HG02981 (cell line): Measurements from ENCODE around the gene SORCS2.

ENCODE experiments used
- ATAC-seq: cut with Tn5 transposase; IDR thresholded peaks from one replicate; pipeline ENCODE4 v1.9.1; 2021; ENCODE audit warnings: mild to moderate bottlenecking, moderate library complexity; ENCODE audit not compliant: unreplicated experiment

The SORCS2 gene

DNA sequence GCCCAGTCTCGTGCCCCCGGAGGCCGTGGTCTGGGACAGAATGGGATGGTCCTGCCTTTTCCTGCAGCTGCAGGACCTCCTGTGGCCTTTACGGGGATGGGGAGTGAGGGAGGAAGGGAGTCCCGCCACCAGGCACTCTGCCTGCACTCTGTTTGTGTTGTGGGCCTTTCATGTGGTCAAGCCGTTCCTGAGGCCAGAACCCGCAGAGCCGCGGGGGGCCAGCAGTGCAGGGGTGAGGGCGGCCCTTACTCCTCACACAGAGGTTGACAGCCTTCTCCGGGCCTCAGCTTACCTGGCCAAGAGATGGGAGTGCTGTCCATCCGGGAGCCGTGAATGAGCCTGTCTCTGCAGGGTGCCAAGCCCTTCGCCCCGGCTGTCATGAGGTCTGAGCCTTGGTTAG is 516.6 kb downstream of the SORCS2 start:
- ATAC-seq = no peak

DNA sequence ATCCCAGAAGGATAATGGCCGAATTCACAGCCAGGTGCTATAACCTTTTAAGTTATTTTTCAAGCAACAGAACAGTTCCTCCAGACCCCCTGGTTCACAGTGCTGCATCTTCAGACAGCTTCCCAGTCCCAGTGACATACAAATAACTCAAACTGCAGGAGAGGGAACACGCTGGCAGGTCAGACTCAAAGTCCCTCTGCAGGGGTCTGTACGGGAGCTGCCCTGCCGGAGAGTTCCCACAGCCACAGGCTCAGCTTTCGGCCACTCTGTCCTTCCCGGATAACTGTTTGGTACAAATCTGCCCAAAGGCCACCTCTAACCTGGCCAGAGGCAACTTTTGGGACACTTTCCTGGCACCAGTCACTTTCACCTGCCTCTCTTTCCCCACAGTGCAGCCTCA is 517.1 kb downstream of the SORCS2 start:
- ATAC-seq = no peak

DNA sequence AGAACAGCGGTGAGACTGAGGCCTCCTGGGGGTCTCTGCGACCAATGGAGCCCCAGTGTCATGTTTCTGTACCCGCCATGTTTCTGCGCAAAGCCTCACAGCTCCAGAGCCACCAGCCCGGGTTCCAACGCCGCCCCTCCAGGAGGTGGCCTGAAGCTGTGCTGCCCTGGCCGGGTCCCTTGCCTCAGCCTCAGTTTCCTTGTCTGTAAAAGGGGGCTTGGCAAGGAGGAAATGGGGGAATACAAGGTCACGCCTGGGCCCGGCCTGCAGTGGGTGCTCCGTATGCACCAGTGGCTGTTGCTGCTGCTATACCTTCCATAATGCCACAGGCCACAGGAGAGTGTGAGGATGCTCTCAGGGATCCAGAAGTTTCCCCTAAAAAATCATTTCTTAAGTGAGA is 517.8 kb downstream of the SORCS2 start:
- no peak for ATAC-seq

DNA sequence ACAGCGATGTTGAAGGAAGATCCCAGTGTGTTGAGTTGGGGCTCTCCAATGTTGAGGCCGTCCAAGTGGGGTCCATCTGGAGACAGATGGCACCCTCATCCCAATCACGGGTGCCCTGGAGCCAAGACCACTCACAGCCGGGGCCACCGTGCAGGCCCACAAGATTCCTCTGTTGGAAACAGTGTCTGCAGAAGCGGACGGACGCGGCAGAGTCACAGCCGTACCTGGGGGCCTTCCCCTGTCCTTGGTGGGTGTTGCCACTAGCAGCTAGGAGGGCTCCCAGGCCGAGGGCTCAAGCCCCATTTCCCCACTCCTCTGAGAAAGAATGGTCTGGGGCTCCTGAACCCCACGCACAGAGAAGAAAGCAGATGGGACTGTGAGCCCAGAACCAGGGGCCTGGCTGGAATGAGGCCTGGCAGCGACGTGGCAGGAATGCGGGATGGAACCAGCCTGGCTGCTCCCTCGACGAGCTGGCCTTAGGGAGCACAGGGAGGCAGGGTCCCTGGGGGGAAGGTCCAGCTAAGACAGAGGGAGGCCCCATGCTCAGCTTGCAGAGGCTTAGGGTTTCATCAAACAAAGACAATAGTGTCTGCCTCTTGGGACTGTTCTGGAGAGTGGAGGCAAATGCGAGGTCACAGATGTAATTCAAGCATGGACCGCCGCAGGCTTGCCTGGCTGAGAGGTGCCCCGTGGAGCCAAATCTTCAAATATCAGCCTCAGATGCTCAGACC is 518.4 kb downstream of the SORCS2 start:
- no peak for ATAC-seq

DNA sequence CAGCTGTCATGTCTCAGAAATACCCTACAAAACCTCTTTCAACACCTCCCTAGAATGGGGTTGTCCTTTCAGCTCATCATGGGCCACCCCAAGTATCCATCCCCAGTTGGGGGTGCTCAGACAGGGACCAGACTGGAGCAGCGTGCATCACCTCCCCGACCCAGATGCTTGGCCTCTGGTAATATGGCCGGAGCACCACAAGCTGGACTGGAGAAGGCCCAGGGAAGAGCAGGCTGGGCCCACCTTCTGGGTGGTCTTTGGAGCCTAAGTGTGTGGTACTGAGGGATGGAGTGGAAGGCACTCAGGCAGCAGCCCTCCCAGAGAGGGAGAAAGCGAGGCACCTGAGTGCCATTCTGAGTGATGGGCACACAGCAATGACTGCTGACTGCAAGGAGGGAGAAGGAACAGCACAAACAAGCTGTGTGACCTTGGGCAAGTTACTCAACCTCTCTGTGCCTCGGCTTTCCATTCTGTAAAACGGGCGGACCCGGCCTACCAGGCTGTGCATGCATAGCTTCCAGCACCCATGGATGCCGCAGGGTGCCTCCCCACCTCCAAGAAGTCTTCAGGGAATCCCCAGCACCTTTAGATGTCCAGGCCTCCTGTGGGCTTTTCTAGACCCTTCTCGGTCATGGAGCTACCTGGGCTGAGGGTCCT is 519.1 kb downstream of the SORCS2 start:
- ATAC-seq = no peak

DNA sequence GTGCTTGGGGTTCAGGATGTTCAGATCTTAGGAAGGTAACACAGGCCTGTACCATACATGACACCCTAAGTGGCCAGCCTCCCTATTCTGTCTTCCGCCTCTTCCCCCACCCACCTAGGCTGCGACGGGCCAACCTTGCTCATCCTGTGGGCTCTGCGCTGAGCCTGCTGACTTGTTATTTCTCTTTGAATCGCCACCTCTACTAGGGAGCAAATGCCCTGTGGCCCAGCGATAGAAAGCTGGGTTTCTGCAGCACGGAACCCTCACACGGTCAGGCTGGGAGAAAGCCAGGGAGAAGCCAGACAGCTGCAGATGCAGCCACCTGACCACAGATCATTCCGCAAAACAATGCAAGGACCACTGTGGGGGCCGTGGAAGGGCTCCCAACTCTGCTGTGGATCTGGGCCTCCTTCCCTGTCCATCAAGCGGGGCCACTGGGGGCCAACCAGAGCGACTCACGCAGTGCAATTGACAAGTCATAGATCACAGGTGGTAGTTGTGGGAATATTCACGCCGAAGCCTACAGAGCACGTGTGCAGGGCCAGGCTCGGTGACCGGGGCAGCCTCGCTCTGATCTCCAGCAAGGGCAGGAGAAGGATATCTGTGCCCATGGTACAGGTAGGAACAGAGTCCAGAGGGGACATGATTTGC is 519.8 kb downstream of the SORCS2 start:
- no peak for ATAC-seq

DNA sequence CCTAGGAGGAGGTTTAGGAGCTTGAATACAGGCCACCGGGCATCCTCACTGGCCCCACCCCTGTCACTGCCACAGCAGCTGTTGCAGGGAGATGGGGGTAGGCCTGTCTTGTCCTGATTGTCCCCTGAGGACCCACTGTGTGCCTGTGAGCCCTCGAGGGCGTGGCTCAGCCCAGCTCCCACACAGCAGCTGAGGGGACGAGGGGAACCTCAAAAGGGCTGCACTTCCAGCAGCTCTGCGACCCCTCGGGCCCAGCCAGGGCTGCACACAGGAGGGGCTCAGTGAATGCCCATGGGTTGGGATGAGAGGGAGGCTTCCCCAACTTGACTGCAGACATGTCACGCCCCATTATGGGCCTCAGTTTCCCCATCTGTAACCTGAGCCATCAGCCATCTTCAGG is 521.4 kb downstream of the SORCS2 start:
- no peak for ATAC-seq

DNA sequence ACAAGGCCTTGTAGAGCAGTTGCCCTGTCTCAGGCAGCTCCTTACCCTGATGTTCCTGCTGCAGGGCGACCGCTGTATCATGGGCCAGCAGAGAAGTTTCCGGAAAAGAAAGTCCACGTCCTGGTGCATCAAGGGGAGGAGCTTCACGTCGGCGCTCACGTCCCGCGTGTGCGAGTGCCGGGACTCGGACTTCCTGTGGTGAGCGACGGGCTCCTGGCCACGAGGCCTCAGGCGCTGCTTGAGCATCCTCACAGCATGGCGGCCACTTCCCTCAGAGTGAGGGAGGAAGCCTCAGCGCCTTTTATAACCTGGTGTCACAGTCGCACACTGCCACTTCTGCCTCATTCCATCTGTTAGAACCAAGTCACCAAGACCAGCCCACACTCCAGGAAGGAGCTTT is 521.8 kb downstream of the SORCS2 start:
- no peak for ATAC-seq

DNA sequence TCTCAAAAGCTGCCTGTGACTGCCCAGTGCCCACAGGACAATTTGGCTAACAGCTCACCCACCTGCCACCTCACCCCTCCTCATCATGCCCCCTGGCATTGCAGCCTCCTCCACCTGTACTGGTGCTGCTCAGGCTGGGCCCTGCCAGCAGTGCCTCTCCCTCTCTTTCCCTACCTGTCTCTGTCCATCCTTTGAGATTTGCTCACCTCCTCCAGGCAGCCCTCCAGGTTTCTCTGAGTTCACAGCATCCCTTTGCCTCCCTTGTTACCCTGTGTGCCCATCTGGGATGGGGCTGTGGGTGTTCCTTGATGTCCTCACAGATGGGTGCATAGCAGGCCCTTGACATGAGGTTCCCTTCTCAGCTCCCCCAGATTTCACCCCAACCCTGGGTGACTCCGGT is 522.4 kb downstream of the SORCS2 start:
- ATAC-seq = no peak

DNA sequence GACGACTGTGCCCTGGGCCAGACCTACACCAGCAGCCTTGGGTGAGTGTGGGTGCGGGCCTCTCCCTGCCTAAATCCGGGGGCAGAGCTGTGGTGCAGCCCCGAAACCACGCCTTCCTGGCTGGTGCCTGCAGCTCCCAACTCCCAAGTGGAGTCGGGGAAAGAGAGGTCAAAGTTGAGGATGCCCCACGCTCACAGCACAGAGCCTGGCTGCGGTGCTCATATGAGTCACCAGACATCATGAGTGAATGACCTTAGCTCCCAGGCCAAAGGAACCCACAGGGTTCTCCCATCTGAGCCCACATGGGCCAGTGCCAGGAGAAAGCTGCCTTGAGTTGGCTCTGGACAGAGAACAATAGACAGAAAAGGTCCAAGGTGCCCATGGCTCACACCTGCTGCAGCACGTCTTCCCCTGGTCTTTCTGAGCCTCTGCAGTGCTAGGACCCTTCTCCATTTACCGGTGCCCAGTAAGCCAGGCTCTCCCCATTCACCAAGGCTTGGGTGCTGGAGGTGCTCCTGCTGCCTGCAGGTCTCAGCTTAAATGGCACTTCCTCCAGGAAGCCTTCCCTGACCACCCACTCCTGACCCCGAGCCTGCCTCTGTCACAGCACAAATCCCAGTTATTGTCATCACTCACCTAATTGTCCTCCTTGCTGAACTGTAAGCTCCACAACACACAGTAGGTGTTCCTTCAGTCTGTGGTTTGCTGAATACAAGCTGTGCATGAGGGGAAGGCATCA is 523.1 kb downstream of the SORCS2 start:
- ATAC-seq = no peak

DNA sequence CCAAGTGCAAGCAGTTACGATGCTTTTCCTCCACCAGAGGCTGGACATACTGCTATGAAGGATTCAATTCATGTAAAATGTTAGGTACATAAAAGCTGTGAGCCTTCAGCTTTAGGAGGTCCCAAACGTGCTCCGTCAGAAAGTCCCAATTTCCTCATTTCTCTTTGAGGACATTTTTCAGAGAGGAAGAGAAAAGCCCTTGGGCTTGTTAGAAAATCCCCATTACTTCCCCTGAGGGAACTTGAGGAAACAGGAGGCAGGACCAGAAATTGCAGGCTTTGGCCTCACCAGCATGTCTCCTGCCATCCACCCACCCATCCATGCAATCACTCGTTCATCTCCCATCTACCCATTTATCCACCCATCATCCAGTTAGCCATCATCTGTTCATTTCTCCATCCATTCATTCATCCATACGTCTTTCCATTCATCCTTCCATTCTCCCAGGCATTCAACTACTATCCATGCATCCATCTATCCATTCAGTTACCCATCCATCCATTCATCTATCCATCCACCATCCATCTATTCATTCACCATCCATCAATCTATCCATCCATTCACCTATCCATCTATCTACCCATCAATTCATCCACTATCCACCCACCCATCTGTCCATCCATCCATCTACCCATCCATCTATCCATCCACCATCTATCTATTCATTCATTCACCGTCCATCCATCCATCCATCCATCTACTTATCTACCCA is 523.8 kb downstream of the SORCS2 start:
- ATAC-seq = no peak

DNA sequence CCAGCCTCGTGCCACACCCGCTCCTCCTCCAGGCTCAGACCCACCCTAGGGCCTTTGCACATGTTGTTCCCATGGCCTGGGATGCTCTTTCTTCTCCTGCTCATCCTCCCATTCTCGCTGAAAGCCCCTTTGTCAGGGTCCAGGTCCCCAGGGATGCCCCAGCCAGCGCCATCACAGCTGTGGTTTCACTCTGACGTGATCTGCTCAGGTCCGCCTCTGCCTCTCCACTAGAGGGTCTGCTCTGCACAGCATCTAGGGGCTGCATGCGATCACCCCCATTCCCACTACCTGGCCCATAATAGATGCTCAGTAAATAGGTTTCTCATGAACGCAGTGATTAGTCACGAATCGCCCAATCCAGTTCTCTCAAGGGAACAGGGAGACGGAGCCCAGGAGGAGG is 524.8 kb downstream of the SORCS2 start:
- no peak for ATAC-seq

DNA sequence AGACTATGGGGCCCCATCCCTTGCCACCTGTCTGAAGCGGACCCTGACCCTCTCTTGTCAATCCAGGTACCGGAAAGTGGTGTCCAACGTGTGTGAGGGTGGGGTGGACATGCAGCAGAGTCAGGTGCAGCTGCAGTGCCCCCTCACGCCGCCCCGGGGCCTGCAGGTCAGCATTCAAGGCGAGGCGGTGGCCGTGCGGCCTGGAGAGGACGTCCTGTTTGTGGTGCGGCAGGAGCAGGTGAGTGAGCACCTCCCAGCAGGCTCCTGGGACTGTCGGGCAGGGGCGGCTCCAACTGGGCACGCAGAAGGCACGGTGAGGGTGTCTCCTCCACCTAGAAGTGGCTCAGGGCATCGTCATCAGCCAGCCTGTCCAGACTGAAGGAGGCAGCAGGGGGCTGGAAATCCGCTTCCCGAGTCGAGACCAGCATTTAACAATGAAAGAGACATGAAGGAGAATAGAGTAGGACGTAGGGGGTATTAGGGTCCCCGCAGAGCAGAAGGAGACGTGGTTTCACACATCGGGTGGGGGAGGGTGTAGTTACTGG is 525.7 kb downstream of the SORCS2 start:
- ATAC-seq = no peak

DNA sequence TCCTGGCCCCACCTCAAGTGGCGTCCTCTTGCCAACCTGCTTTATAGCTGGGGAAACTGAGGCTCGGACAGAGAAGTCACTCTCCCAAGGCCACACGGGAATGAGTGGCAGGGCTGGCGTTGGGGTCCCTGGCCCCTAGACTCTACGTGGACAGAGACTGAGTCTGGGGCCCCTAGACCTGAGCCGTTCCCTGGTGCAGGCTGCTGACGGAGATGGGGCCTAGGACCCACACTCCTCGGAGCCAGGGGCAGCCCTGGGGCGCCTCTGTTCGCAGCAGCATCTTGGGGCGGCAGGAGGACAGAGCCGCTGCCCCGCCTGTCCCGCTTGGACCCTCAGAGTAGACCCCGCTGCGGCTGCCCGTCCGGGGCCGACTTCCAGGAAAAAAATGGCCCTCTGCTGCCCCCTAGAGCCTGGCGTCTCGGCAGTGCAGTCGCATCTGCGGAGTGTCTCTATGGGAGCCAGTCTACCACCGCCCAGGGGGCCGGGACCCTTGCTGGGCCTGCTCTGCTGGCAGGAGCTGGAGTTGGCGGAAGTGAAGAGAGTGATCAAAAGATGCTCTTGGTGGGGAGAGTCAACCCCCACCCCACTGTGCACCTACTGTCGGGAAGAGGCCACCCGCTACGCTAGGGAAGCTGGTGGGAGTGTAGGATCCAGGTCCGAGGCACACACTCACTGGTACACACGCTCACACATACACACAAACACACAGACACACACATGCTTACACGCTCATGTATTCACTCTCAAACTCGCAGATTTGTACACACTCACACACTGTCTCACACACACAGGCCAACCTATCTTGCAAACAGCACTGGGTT is 527.2 kb downstream of the SORCS2 start:
- no peak for ATAC-seq

DNA sequence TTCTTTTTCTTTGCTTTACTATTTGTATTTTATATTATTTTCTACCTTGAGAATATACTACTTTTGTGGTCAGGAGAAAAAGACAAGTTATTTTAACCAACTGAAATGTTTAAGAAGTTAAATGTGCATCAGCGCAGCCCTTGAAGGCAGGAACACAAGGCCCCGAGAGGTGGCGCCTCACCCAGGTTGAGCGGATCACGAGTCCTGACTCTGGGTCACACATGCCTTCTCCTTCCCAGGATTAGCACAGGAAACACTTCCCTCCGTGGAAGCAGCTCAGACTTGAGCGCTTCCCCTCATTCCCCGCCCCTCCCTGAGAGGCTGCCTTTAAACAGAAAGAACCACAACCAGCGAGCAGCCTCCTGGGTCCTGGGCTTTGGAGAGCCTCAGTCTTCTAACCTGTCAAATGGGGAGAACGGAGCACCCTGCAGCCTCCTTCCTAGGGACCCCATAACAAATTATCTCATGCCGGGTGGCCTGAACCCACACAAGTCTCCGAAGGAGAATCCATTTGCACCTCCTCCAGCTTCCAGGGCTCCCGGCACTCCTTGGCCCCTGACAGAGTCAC is 529.7 kb downstream of the SORCS2 start:
- no peak for ATAC-seq

DNA sequence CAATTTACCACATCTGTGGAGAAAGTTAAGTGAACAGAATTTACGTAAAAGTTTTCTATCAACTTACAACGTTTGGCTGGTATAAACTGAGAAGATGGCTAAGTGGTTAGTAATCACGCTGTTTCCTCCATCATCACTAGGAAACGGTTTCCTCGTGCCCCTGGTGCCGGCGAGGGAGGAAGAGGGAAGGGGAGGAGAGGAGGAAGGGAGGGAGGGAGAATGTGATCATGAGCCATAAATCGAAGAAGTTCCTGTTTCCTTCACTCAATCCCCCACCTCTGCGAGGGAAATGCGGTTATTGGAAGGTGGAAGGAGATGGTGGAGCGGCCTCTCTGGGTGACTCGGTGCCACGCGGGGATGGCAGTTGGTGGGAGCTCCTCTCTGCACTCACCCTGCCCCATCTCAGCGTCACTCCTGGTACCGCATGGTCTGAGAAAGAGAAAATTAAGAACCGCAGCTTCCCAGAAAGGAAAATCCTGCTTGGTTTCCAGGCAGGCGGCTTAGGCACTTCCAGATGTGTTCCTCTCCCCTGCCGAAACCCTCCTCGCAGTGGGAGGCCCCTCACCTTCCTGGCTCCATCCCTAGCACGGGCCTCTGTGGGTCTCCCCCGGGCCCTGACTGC is 530.5 kb downstream of the SORCS2 start:
- ATAC-seq = no peak

DNA sequence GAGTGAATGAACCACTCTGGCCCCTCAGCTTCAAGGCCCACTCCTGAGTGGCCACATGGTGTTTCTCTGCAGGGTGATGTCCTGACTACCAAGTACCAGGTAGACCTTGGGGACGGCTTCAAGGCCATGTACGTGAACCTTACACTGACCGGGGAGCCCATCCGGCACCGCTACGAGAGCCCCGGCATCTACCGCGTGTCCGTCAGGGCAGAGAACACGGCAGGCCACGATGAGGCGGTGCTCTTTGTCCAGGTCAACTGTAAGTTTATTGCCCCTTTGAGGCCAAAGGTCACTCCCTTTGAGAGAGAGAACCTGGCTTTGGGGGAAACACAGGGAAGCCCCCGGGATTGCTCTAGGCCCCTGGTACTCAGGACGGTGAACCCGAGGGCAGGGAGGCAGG is 531.3 kb downstream of the SORCS2 start:
- ATAC-seq = no peak

DNA sequence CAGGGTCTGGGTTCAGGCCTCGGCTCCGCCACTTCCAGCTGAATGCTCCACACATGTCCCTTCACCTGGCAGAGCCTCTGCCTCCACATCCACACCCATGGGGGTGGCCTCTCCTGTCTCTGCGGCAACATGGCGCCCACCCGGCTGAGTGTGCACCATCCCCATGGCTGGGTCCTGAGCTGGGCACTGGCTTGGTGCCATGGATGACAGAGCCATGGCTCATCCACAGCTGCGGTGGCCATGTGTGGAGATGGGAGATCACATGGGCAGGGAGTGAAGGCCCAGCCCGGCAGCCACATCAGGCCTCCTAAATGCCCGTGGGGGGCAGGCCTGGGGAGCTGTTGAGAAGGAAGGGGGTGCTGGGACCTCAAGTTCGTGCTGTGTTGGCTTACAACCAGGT is 533.6 kb downstream of the SORCS2 start:
- no peak for ATAC-seq
